ENCODE measurements around the gene PCDH15. TPM values are rescaled to one million over a fixed set of nuclear protein-coding genes. Genes with fewer than 3 reads are reported as not detected.

Gene PCDH15
- total RNA-seq, 1 donor from 2014 or later: 3.2 TPM

- no peaks in the 10 kb centered on the region for H3K9me3 ChIP-seq
- TF ChIP-seq, protein P1, sequence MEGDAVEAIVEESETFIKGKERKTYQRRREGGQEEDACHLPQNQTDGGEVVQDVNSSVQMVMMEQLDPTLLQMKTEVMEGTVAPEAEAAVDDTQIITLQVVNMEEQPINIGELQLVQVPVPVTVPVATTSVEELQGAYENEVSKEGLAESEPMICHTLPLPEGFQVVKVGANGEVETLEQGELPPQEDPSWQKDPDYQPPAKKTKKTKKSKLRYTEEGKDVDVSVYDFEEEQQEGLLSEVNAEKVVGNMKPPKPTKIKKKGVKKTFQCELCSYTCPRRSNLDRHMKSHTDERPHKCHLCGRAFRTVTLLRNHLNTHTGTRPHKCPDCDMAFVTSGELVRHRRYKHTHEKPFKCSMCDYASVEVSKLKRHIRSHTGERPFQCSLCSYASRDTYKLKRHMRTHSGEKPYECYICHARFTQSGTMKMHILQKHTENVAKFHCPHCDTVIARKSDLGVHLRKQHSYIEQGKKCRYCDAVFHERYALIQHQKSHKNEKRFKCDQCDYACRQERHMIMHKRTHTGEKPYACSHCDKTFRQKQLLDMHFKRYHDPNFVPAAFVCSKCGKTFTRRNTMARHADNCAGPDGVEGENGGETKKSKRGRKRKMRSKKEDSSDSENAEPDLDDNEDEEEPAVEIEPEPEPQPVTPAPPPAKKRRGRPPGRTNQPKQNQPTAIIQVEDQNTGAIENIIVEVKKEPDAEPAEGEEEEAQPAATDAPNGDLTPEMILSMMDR (IDR thresholded peaks at IDR 0.05): no peak
- no peak overlapping the region for H3K4me3 ChIP-seq
- intact Hi-C loops (cut with DNase I): no loop called here
- H3K36me3 ChIP-seq: no peaks in the 10 kb centered on the region
- no peak for ATAC-seq
- no peaks in the 10 kb centered on the region for H3K27me3 ChIP-seq
- DNase-seq: no peak
- no peak overlapping the region for H3K27ac ChIP-seq
- H3K4me1 ChIP-seq: no peaks in the 10 kb centered on the region
Observed at GRCh38 chr10:53909791-53910190, 891.2 kb downstream of the PCDH15 start.

GRCh38 chr10:53904506-53905241, 896.4 kb downstream of the PCDH15 start:
- H3K9me3 ChIP-seq: no peaks in the 10 kb centered on the region
- no peaks in the 10 kb centered on the region for H3K4me1 ChIP-seq
- DNase-seq: no peak
- TF ChIP-seq, protein P1 (IDR thresholded peaks at IDR 0.05): no peak
- H3K27me3 ChIP-seq: no peaks in the 10 kb centered on the region
- intact Hi-C loops (cut with DNase I): no loop called here
- ATAC-seq: no peak
- H3K27ac ChIP-seq: no peak overlapping the region
- H3K36me3 ChIP-seq: no peaks in the 10 kb centered on the region
- H3K4me3 ChIP-seq: no peak overlapping the region

- intact Hi-C loops (cut with DNase I): no loop called here
- Histone ChIP-seq H3K9me3 (no peaks in the 10 kb centered on the region), H3K4me3 (no peak overlapping the region), H3K27me3 (no peaks in the 10 kb centered on the region), H3K36me3 (no peaks in the 10 kb centered on the region), H3K4me1 (no peaks in the 10 kb centered on the region), H3K27ac (no peak overlapping the region)
- ATAC-seq (no peak), DNase-seq (no peak)
- TF ChIP-seq, protein P1 (IDR thresholded peaks at IDR 0.05): no peak
Observed at GRCh38 chr10:53903756-53904155, 897.3 kb downstream of the PCDH15 start.

GRCh38 chr10:53899463-53900160, 901.4 kb downstream of the PCDH15 start:
- no peak overlapping the region for H3K4me3 ChIP-seq
- H3K36me3 ChIP-seq: no peaks in the 10 kb centered on the region
- H3K27ac ChIP-seq: no peak overlapping the region
- intact Hi-C loops (cut with DNase I): no loop called here
- ATAC-seq: no peak
- TF ChIP-seq, protein P1 (IDR thresholded peaks at IDR 0.05): no peak
- no peaks in the 10 kb centered on the region for H3K9me3 ChIP-seq
- no peaks in the 10 kb centered on the region for H3K4me1 ChIP-seq
- H3K27me3 ChIP-seq: no peaks in the 10 kb centered on the region
- no peak for DNase-seq

- intact Hi-C loops (cut with DNase I): no loop called here
- H3K27ac ChIP-seq: no peak overlapping the region
- H3K4me1 ChIP-seq: no peaks in the 10 kb centered on the region
- no peaks in the 10 kb centered on the region for H3K9me3 ChIP-seq
- H3K27me3 ChIP-seq: no peaks in the 10 kb centered on the region
- H3K4me3 ChIP-seq: no peak overlapping the region
- ATAC-seq (no peak), DNase-seq (no peak)
- TF ChIP-seq, protein P1 (IDR thresholded peaks at IDR 0.05): no peak
- no peaks in the 10 kb centered on the region for H3K36me3 ChIP-seq
Observed at GRCh38 chr10:53898532-53898931, 902.5 kb downstream of the PCDH15 start.
